GM12873 (cell line): ENCODE measurements around the gene LMNTD2.

Experiments
- TF ChIP-seq, protein P1 (sequence below): IDR thresholded peaks from 2 replicates; pipeline ENCODE4 v1.5.1; 2012; ENCODE audit warnings: low read depth, mild to moderate bottlenecking, moderate library complexity, low read length, control low read depth; ENCODE audit not compliant: insufficient read depth; ENCODE audit errors: missing control alignments

LMNTD2 gene

DNA sequence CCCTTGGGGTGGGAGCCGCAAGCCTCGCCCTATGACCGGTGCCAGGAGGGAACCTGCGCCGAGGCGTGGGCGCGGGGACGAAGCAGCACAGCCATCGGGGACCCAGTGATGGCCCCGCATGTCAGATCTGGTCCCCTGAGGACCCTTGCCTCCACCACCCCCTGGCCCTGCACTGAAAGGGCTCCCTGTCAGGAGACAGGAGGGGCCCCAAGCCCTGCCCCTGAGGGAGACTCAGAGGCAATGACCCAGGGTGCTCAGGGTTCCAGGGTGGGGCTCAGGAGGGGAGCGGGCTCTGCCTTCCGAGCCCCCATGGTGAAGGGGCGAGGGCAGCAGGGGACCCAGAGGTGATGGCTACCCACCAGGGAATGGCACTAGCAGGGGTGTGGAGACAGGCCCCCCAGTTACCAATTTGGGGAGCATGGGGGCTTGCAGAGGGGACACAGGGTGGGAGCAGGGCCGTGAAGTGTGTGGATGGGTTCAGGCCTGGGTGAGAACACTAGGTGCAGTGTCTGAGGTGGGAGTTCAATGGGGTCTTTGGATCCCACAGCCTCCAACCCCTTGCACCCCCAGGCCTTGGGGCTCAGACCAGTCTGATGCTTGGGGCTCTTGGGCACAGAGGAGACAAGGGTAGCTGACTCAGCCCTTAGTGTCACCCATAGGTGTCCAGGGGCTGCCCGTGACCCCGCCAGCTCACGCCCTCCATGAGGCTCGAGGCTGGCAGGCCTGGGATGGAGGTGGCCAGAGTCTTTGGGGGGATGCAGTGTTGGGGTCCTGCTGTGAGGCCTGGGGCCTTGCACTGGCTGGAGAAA, 22.7 kb downstream of the LMNTD2 start:
- TF ChIP-seq, protein P1, sequence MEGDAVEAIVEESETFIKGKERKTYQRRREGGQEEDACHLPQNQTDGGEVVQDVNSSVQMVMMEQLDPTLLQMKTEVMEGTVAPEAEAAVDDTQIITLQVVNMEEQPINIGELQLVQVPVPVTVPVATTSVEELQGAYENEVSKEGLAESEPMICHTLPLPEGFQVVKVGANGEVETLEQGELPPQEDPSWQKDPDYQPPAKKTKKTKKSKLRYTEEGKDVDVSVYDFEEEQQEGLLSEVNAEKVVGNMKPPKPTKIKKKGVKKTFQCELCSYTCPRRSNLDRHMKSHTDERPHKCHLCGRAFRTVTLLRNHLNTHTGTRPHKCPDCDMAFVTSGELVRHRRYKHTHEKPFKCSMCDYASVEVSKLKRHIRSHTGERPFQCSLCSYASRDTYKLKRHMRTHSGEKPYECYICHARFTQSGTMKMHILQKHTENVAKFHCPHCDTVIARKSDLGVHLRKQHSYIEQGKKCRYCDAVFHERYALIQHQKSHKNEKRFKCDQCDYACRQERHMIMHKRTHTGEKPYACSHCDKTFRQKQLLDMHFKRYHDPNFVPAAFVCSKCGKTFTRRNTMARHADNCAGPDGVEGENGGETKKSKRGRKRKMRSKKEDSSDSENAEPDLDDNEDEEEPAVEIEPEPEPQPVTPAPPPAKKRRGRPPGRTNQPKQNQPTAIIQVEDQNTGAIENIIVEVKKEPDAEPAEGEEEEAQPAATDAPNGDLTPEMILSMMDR, result no peak

DNA sequence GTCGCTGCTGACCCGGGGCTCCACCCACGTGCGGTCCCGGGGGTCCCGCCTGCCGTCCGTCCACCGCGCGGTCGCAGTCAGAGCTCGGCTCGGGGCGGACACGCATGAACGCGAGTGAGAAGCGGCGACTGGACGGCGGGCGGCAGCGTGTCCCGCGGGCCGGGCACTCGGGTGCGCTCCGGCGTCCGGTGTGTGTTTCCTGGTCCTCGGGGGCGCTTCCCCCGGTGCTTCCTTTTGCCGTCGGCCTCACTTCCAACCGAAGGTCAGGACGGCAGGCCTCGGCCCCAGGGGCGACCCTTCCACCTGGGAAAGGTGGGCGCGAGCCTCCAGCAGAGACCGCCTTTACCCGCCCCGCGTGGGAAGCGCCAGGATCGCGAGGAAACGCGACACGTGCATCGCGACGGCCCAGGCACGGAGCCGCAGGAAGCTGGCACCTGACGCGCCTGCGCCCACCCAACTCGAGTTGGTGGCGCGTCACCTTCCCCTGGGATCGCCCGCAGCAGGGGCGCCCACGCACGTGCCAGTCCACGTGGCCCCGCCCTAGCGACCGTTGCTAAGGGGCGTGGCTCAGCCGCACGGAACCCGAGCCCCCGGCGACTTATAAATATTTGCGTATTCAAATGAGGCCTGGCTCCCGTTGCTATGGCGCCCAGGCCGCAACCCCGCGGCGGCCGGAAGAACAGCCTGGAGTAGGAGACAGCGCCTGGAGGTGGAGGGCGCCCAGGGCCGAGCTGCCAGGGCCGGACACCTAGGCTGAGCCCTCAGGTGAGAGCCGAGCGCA, 23.5 kb downstream of the LMNTD2 start, which contains the start of gene LRRC56:
LRRC56 (plus strand) TSS at position 687 of the 781 bp plus-strand sequence. CDS start 3,158 bp downstream, outside the sequence.
- TF ChIP-seq, protein P1, result no peak

DNA sequence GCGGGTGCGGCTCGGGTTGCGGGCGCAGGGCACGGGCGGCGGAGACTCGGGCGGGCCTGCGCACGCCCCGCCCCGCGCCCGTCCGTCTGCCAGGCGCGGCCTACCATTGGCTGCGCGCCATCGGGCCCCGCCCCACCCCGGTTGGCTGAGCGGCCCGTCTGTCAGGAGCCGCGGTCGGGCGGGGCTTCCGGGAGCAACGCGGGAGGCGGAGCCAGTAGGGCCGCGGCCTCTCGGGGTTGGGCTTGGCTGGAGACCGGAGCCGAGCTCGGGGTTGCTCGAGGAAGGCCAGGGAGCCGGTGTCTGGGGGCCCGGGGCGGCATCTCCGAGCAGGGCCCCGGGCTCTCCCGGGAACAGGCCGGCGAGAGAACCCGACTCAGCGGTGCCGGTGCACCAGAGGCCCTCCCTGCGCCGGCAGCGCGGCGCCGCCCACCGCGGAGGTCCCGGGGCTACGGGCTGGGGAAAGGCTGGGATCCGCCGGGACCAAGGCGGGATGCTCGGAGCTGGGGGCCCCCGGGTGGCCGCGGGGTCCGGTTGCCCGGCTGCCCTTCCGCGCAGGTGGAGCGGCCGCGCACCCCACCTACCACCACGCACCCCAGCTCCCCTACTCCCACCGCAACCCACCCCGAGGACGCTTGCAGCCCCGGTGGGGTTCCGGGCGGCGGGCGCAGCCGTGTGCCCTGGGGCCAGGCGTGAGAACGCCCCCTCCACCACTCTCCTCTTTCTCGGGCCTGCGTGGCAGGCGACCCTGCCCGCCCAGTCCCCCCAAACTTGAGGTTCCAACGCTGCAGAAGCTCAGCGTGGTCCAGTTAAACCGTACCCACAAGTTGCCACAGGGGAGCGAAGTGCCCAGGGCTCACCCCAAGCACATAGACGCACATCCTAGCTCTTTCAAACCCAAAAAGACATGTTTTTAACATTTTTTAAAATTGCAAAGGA, 24.8 kb downstream of the LMNTD2 start, which contains the start of gene HRAS:
HRAS (minus strand) TSS at position 58 of the 936 bp plus-strand sequence.
- TF ChIP-seq, protein P1, result no peak

DNA sequence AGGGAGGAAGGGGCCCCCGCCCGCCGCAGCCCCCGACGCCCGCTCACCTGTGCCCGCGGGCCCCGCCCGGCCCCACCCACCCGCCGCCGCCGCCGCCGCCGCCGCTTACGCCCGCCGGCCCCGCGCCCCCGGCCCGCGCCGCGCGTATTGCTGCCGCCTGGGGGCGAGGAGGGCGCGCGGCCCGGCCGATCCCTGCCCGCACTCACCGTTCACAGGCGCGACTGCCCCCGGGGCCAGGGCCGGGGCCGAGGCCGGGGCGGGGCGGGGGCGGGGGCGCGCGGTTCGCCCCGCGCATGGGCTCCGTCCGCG, 25.4 kb downstream of the LMNTD2 start:
- TF ChIP-seq, protein P1, result no peak

DNA sequence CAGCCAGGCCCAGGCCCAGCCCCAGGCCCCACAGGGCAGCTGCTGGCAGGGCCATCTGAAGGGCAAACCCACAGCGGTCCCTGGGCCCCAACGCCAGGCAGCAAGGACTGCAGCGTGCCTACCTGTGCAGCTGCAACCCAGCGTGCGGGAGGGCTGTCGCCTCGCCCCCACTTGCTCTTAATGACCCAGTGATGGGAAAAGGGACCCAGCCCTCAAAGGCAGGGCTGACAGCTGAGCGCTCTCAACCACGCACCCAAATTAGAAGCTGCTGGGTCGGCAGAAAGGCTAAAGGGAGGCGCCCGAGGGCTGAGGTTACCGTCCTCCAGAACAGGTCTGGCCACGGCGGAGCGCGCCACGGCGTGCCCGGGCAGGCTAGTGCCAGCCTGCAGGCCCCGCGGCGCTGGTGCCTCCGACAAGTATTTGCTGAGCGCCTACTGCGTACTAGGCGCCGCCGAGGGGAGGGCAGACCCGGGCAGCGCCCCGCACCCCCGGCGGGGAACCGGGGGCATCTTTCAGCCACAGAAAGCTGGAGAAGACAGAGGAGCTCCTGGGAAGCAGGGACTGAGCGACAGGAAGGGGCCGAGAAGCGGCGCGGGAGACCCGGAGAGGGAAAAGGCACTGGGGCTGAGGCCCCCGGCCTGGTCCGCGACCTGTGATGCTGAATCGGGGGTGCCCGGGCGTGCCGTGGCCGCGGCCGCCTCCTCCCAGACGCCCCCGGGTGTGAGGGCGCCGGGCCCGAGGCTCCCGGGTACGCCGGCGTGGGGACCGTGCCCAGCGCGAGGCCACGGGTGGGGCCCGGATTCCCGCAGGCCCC, 25.9 kb downstream of the LMNTD2 start:
- TF ChIP-seq, protein P1, result no peak

DNA sequence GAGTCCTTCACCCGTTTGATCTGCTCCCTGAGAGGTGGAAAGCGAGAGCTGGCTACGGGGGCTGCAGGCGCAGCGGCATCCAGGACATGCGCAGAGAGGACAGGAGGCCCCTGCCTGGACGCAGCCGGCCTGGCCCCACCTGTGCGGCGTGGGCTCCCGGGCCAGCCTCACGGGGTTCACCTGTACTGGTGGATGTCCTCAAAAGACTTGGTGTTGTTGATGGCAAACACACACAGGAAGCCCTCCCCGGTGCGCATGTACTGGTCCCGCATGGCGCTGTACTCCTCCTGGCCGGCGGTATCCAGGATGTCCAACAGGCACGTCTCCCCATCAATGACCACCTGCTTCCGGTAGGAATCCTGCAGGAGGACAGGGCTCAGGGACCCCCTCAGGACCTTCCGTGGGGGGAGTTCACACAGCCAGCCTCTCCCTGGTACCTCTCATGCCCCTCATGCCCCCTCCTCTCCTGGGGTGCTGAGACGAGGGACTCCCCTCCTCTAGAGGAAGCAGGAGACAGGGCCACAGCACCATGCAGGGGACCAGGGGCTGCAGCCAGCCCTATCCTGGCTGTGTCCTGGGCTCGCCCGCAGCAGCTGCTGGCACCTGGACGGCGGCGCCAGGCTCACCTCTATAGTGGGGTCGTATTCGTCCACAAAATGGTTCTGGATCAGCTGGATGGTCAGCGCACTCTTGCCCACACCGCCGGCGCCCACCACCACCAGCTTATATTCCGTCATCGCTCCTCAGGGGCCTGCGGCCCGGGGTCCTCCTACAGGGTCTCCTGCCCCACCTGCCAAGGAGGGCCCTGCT, 26.7 kb downstream of the LMNTD2 start:
- TF ChIP-seq, protein P1, result no peak
